LHCN-M2 (cell line): ENCODE data around the gene PPP1R7. TPM values are rescaled to one million over a fixed set of nuclear protein-coding genes. Genes with fewer than 3 reads are reported as not detected.

Experiments used
- DNase-seq: peaks from one replicate; pipeline ENCODE4 v3.0.0-alpha.2; 2012; ENCODE audit warnings: low read depth
- total RNA-seq: library from RNA; depleted of rRNA; stranded (reverse); fragments of >200 nt; gene quantifications from 2 replicates; pipeline ENCODE4 v1.2.3, GENCODE V29; 2014; rRNA removed

PPP1R7 gene
- total RNA-seq, 1 experiment from 2014 or later: 110 TPM

DNA sequence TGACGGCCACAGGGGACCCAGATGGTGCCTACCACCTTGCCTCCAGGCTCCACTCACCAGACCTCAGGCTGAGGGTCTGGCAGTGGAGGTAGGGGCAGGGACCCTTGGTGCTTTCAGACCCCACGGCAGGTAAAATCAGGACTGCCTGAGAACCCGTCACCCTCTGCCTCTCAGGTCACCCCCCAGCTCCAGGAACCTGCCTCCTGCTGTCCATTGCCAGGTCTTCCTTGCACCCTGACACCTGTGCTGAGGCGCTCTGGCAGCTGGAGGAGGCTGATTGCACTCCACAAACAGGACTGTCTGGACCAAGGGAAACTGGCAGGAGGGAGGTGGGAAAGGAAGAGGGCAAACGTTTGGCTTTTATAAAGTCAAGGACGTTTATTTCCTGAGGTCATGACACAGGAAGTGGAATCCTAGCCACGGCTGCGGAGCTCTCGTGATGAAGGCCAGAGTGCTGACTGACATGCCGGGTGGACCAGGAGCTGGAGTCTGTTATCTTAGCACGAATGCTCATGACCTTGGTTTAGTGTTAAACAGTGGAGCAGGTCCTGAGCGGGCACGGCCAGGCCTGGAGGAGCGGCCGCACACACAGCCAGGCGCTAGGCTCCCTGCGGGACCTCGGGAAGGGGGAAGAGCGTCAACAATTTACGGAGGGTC, 78.7 kb downstream of the PPP1R7 start:
- DNase-seq: no peak

DNA sequence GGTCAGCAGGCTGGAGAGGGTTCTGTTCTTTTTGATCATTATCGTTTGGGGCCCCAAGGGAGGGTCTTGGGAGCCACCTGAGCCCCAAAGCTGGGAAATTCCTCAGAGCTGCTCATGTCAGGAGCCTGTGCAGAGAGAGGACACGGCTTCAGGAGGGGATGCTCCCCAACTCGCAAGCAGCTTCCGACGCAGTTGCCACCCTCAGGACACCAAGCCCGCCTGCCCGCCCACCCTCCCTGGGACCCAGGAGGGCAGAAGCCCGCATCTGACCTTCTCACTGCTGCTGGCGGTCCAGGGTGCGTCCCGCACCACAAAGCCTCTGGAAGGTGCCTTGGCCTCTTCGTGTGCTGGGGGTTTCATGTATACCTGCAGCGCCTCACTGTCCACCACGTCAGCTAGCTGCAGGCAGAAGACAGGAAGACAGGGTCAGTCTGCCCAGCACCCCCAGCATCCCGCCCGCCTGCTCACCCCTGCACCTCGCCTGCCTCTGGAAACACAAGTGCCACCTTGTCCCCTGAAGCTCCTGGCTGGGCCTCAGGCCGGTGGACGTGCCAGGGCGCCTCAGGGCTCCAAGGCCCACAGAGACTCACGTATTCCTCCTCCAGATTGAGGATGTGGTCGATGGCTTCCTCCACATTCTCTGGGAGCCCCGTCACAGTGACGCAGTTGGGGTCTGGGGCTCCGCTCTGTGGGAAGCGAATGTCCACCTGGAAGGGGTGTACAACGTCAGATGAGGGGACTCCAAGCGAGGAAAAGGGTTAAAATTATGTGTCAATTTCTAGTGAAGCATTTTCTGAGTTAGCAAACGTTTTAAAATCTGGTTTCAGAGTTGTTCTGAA, 79.5 kb downstream of the PPP1R7 start:
- no peak for DNase-seq

DNA sequence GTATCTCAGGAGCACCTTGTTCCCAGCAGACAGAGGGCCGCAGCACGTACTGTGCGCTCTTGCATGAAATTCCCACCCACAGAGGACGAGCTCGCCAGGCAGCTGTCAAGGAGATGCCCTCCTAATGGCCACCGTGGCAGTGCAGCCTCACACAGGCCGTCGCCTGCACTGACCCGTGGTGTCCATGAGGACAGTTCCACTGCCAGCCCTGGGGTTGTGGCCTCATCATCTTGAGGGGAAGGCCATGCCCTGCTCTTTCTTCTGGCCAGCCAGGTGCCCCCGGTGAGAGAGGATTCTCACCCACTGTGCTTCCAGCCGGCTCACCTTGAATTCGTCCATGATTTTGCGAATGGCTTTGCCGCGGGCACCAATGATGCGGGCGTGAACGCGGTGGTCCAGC, 80.2 kb downstream of the PPP1R7 start:
- DNase-seq: no peak

DNA sequence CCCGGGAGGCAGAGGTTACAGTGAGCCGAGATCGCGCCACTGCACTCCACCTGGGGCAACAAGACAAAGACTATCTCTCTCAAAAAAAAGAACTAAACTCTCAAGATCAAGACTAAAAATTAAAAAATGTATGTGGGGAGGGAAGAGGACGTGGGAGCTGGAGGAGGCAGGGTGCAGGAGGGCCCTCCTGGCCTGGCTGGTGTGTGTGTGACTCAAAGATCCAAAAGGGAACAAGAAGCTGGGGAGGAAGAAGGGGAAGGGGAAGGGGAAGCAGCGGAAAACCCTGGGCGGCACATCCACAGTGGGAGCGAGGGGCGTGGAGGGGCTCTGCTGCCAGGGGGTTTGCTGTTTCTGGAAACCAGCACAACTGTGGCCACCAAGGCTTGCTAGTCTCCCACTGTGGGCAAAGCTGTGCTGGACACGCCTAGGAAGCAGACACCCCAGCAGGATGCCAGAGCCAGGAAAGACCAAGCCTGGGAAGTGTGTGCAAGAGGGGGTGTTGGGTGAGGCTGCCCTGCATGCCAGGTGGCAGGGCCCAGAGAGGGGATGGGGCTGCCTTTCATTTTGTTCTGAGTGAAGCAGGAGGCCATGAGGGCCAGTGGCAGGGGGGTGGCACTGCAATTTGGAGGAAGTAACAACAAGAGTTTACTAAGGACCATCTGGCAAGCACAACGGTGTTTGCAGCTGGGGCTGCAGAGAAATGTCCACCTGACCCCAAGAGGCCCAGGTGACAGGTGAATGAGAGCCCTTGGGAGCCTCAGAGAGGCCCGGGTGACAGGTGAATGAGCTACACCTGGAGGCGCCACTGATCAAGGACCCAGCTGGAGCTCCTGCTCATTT, 82.7 kb downstream of the PPP1R7 start:
- no peak for DNase-seq

Other genes starting within 250 kb of the PPP1R7 start
- under 0.01 TPM in 1 of 2 replicates, not detected in the other for gene CROCC2, start 244.1 kb upstream of the PPP1R7 start, total RNA-seq
- 35.5 and 53.1 TPM in 2 replicates for gene SNED1, start 151.8 kb upstream of the PPP1R7 start, total RNA-seq
- 24.3 and 34.1 TPM in 2 replicates for gene MTERF4, start 48.2 kb upstream of the PPP1R7 start, total RNA-seq
- 8.3 and 8.5 TPM in 2 replicates for gene PASK, start 995 bp upstream of the PPP1R7 start, total RNA-seq
- gene ANO7, start 38.2 kb downstream of the PPP1R7 start, total RNA-seq: 0.29 and 1.6 TPM in 2 replicates
- gene HDLBP, start 165.2 kb downstream of the PPP1R7 start, total RNA-seq: 480 and 516 TPM in 2 replicates
- gene SEPTIN2, start 165.5 kb downstream of the PPP1R7 start, total RNA-seq: 350 and 372 TPM in 2 replicates
- 24.1 and 30.4 TPM in 2 replicates for gene FARP2, start 205.8 kb downstream of the PPP1R7 start, total RNA-seq